Spinal cord (tissue), 10 donors: ENCODE data around the gene CYP4F2. TPM values are rescaled to one million over a fixed set of nuclear protein-coding genes. Genes with fewer than 3 reads are reported as not detected.
"Not testable (repeated sequence)": the region's sequence is repeated elsewhere in the genome, so short reads cannot be mapped to it uniquely, and the experiment has no call there.

Experiments used
- DNase-seq, 6 donors: peaks; one replicate each; pipeline versions ENCODE4 v3.0.0 to v3.0.0-alpha.2; 2013 to 2015; ENCODE audit warnings: low spot score in 6 of 6, low read depth in 4 of 6
- H3K27ac ChIP-seq: one replicate; pipeline ENCODE4 v1.5.1; 2013; ENCODE audit warnings: low read depth, low read length, control low read depth
- H3K27me3 ChIP-seq: one replicate; pipeline ENCODE4 v1.6.1; 2013; ENCODE audit warnings: low read length; ENCODE audit not compliant: control insufficient read depth, insufficient read depth
- H3K36me3 ChIP-seq: one replicate; pipeline ENCODE4 v1.6.1; 2013; ENCODE audit warnings: low read length; ENCODE audit not compliant: control insufficient read depth, insufficient read depth
- H3K4me1 ChIP-seq: one replicate; pipeline ENCODE4 v1.6.1; 2013; ENCODE audit warnings: low read length; ENCODE audit not compliant: control insufficient read depth, insufficient read depth
- H3K4me3 ChIP-seq: one replicate; pipeline ENCODE4 v1.5.1; 2013; ENCODE audit warnings: low read depth, low read length, control low read depth
- H3K9me3 ChIP-seq: one replicate; pipeline ENCODE4 v1.6.1; 2013; ENCODE audit warnings: low read length; ENCODE audit not compliant: control insufficient read depth, insufficient read depth
- WGBS: methylation state at CpG from one replicate; pipeline ENCODE4 v1.1.5; 2013; ENCODE audit warnings: missing lambda C conversion rate; ENCODE audit not compliant: insufficient coverage; 5-methylcytosine and 5-hydroxymethylcytosine counted together
- polyA plus RNA-seq, 2 donors: library from polyadenylated mRNA; unstranded; fragments of 120-200 nt; gene quantifications; one replicate each; pipeline ENCODE4 v1.2.1, GENCODE V29; 2013; ENCODE audit not compliant: insufficient read length in 2 of 2
- total RNA-seq, 2 donors: library from RNA; depleted of rRNA in 1 of 2; stranded (reverse); fragments of 120-200 nt in 1 of 2; fragments of >200 nt in 1 of 2; gene quantifications; one replicate each; pipeline versions ENCODE4 v1.2.3 to v1.2.4, GENCODE V29; 2013 to 2014
- donor health status: healthy.

Gene CYP4F2
- total and polyA plus RNA-seq, 4 donors = 0.17 to 0.86 (median 0.59) TPM; not detected in 1

DNA sequence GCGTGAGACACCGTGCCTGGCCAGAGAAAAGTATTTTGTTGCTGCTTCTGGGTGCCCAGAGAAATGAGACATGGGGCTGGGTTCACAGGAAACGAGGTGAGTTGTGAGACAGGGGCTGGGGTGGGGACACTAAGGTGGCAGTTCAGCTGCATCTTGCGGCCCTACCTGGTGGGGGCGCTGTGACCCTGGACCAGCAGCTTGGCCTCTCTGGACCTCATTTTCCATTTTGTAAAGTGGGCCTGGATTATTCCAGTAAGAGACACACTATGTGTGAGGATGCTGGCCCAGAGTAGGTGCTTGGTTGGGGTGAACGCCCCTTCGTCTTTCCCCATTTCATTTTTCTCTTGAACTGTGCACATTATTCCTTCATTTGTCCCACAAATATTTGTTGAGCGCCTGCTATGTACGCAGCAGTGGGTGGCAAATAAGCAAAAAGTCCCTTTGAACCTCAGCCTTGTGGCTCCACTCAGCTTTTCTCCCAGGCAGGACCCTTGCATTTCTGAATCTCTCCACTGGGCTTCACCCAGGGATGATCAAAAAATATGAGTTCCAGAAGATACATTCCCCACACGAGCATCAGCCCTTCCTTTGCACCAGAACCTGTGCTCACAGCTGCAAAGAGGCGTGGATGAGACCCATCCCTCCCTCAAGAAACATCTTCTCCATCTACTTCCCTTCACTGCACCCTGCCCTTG is 55.9 kb downstream of the CYP4F2 start:
- 50% methylated on average over 8 of the region's 11 CpGs for WGBS
- Histone ChIP-seq H3K4me1 (no peaks in the 10 kb centered on the region), H3K27ac (no peak overlapping the region), H3K27me3 (peaks cover 5% of the 10 kb centered on the region), H3K9me3 (no peaks in the 10 kb centered on the region), H3K4me3 (no peak overlapping the region), H3K36me3 (no peaks in the 10 kb centered on the region)
- DNase-seq = no peak

- H3K36me3 ChIP-seq = no peaks in the 10 kb centered on the region
- no peaks in the 10 kb centered on the region for H3K27me3 ChIP-seq
- H3K9me3 ChIP-seq = no peaks in the 10 kb centered on the region
- H3K27ac ChIP-seq = no peak overlapping the region
- WGBS = no CpG with 5 or more reads among the region's 2 CpGs
- peaks cover 4% of the 10 kb centered on the region for H3K4me1 ChIP-seq
- no peak overlapping the region for H3K4me3 ChIP-seq
- no peak for DNase-seq
Observed at GRCh38 chr19:15840833-15841232, 57.0 kb downstream of the CYP4F2 start.

DNA sequence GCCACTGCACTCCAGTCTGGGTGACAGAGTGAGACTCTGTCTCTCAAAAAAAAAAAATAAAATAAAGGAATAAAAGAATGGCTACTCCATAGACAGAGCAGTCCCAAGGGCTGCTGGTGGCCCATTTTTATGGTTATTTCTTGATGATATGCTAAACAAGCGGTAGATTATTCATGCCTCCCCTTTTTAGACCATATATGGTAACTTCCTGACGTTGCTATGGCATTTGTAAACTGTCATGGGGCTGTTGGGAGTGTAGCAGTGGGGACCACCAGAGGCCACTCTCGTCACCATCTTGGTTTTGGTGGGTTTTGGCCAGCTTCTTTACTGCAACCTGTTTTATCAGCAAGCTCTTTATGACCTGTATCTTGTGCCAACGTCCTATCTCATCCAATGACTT is 58.0 kb downstream of the CYP4F2 start:
- 63% methylated on average over 2 of the region's 4 CpGs for WGBS
- H3K4me3 ChIP-seq, H3K27ac ChIP-seq, DNase-seq, H3K27me3 ChIP-seq, H3K9me3 ChIP-seq, H3K36me3 ChIP-seq, H3K4me1 ChIP-seq: not testable (repeated sequence)

- WGBS = 90% methylated on average over 2 of the region's 3 CpGs
Observed at GRCh38 chr19:15838351-15838750, 59.5 kb downstream of the CYP4F2 start.

DNA sequence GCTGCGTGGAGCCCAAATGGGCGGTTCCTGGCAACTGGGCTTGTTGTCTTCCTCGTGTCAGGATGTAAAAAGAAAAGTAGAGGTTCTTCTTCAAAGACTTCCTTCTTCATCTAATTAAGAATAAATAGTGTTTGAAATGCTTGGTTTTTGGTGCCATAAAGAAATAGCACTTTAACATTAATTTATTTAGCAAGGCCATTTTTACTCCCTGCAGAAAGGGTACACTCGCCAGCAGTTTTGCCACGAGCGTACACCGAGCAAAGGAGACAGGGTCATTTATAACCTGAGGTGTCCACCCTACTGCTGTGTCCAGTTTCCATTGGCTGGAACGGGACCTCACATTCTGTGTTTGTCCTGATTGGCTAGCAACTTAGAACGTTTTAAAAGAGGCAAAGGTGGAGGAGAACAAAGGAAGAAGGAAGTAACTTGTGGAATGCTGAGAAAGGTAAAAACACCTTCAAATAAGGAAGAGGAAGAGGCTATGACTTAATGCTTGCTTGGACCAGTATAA is 60.6 kb downstream of the CYP4F2 start:
- Histone ChIP-seq H3K27me3 (no peaks in the 10 kb centered on the region), H3K36me3 (no peaks in the 10 kb centered on the region), H3K9me3 (no peaks in the 10 kb centered on the region), H3K4me1 (peaks cover 8% of the 10 kb centered on the region), H3K4me3 (peak overlapping the region; percentile 90), H3K27ac (peak overlapping the region; percentile 98)
- WGBS = 0% methylated on average over 4 of the region's 9 CpGs
- DNase-seq = no peak

More at GRCh38 chr19:15838351-15838750, 59.5 kb downstream of the CYP4F2 start:
- peaks cover 8% of the 10 kb centered on the region for H3K4me1 ChIP-seq
- no peaks in the 10 kb centered on the region for H3K27me3 ChIP-seq
- DNase-seq = no peak
- H3K27ac ChIP-seq = no peak overlapping the region
- H3K4me3 ChIP-seq = no peak overlapping the region
- no peaks in the 10 kb centered on the region for H3K9me3 ChIP-seq
- no peaks in the 10 kb centered on the region for H3K36me3 ChIP-seq

GRCh38 chr19:15836330-15837220 is 61.3 kb downstream of the CYP4F2 start:
- Histone ChIP-seq H3K27ac (peak overlapping the region; percentile 98), H3K4me3 (peak overlapping the region; percentile 90), H3K36me3 (no peaks in the 10 kb centered on the region), H3K4me1 (peaks cover 8% of the 10 kb centered on the region), H3K9me3 (no peaks in the 10 kb centered on the region), H3K27me3 (no peaks in the 10 kb centered on the region)
- 0% methylated on average over 62 of the region's 65 CpGs for WGBS
- peak; percentile 81 to 100 (median 96) for DNase-seq

GRCh38 chr19:15835565-15836329 is 62.1 kb downstream of the CYP4F2 start:
- not testable (repeated sequence) for H3K4me1 ChIP-seq, H3K9me3 ChIP-seq, H3K36me3 ChIP-seq, H3K27me3 ChIP-seq
- peak in 1 of 6 donors; percentile 2 for DNase-seq
- Histone ChIP-seq H3K27ac (peak overlapping the region; percentile 98), H3K4me3 (peak overlapping the region; percentile 90)
- WGBS = 74% methylated on average over 5 of the region's 11 CpGs

DNA sequence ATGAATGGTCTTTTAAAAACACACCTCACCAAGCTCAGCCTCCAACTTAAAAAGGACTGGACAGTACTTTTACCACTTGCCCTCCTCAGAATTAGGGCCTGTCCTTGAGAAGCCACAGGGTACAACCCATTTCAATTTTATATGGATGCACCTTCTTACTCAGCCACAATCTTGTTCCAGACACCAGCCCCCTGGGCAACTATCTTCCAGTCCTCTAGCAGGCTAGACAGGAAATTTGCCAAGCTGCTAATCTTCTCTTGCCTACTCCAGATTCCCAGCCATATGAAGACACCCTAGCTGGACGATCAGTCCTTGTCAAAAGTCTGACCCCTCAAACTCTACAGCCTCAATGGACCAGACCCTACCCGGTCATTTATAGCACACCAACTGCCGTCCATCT is 63.6 kb downstream of the CYP4F2 start:
- not testable (repeated sequence) for H3K9me3 ChIP-seq, H3K36me3 ChIP-seq, H3K27me3 ChIP-seq, H3K4me1 ChIP-seq, DNase-seq, H3K27ac ChIP-seq, H3K4me3 ChIP-seq
- 96% methylated on average over 3 of the region's 3 CpGs for WGBS

- Histone ChIP-seq H3K27me3 (no peaks in the 10 kb centered on the region), H3K9me3 (no peaks in the 10 kb centered on the region), H3K4me3 (no peak overlapping the region), H3K36me3 (no peaks in the 10 kb centered on the region), H3K4me1 (peaks cover 8% of the 10 kb centered on the region), H3K27ac (no peak overlapping the region)
- DNase-seq = no peak
- WGBS = 94% methylated on average over 5 of the region's 5 CpGs
Observed at GRCh38 chr19:15831626-15832025, 66.2 kb downstream of the CYP4F2 start.
